GM19023 (cell line): ENCODE measurements around the gene PTF1A.

ENCODE experiments used
- ATAC-seq: cut with Tn5 transposase; IDR thresholded peaks from one replicate; pipeline ENCODE4 v1.9.1; 2021; ENCODE audit warnings: mild to moderate bottlenecking, moderate library complexity; ENCODE audit not compliant: unreplicated experiment

Gene PTF1A

DNA sequence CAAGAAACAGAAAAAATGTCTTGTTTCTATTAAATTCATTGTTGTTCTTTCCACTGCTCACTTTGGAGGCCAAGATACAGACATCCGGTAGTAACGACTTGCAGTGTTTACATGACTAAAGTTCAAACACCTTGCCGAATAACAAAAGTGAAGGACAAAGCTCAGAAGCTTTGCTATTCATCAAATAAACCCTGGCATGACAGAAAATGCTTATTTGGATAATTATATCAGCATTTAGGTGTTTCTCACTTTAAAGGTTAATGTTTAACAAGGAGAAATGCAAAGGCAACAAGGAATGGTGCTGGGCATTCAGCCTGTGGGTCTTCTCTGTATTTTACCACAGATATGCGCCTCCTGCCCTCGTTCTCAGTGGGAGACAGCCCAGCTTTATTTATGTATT lies 5.4 kb upstream of the PTF1A start:
- no peak for ATAC-seq

DNA sequence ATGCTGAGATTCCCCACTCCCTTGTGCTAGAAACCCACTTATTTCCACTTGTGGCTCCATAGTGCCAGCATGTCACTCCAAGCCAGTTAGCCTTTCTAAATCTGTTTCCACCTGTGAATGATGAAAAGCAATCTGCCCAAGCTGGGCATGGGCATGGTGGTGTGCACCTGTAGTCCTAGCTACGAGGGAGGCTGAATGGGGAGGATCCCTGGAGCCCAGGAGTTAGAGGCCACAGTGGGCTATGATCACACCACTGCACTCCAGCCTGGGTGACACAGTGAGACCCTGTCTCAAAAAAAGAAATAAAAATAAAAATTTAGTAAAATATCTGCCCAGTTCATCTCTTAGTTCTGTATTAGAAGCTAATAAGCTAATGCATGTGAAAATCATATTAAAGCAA lies 5.0 kb upstream of the PTF1A start:
- ATAC-seq: no peak

DNA sequence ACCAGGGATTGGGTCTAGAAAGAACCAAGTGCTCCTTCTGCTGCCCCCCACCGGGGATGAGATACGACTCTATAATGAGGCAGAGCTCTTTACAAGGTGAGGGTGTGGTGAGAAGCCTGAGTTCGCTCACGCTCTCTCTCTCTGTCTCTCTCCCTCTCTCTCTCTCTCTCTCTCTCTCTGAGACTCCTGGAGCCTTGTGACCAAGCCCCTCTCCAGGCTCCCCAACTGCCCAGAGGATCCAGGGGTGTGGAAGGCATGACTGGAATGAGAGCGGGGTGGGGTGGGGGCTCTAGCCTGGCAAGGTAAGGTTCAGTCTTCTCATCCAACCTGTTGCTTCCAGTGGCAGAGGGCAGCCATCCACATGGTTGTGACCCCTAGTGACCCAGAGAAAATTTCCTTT lies 3.1 kb upstream of the PTF1A start:
- no peak for ATAC-seq

GRCh38 chr10:23190872-23191763 lies 994 bp upstream of the PTF1A start:
- no peak for ATAC-seq

GRCh38 chr10:23192712-23193434 lies 761 bp downstream of the PTF1A start:
- no peak for ATAC-seq

DNA sequence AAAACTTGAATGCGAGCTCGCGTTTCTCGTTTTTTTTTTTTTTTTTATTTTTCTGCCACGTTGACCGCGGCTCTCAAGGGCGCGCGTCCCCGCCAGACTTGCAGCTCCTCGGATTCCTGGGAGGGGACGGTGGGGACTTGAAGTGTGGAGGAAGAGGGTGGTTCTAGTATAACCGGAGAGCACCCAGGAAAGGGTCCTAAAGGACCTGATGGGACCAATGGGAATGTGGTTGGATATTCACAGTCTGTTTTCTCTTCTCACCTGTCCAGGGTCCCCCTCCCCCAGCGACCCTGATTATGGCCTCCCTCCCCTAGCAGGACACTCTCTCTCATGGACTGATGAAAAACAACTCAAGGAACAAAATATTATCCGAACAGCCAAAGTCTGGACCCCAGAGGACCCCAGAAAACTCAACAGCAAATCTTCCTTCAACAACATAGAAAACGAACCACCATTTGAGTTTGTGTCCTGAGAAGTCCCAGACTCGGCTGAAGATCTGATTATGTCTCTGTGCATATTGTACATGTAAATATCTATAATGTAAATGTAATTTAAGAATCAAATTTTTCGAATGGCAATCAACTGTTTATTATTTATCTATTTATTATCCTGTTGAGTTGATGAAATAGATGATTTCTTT lies 1.4 kb downstream of the PTF1A start:
- ATAC-seq: no peak

DNA sequence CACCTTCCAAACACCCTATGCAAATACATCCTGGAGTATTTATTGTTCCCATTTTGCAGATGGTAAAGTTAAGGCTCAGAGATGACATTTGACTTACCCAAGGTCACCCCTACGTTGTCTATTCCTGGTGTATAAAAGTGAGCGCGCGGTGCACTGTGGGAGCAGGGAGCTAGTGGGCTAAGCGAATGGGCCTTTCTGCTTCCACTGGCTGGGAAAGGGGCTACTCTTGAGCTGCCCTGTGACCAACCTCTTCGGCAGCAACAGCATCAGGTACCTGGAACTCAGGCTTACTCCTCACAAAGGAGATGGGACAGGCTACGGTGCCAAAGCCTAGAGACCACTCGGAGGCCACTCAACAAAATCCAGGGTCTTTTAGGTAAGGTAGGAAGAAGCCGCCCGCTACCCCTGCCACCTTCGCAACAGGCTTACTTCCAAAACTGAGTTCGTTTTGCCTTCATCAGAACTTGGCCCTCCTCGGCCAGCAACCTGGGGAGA lies 2.4 kb downstream of the PTF1A start:
- ATAC-seq: no peak

- no peak for ATAC-seq
These were observed 3.1 kb downstream of the PTF1A start for GRCh38 chr10:23194966-23195845.

DNA sequence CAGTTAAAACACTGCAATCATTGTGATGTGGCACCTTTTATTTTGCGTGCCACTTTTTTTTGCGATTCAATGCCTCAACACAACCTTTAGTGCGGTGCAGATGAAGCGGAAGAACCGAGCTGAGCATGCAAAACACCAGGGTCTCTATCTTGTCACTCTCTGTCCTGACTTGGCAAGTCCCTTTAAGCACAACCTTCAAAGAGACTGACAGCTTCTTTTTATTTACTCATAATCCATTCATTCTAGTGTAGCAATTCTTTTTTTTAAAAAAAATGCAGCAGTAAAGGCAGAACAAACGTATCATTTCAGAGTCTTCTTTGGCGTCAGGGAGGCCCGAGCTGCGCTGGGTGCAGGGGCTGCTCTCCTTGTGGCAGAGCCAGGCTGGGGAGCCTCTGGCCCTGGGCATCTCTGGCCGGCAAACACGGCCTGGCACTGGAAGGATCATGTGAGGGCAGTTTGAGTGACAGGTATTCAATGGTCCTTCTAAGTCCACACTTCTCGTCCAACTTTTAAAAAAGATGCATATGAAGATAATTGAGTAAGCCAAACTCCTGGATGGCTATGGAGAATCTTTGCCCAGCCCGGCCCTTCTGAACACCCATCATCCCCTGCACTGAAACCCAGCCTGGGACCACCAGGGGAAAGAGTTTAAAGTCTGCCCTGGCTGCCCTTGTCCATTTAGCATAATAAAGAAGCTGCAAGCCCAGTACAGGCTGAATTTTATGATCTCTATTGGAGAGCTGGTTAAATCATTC lies 3.9 kb downstream of the PTF1A start:
- no peak for ATAC-seq

- ATAC-seq: no peak
These were observed 4.8 kb downstream of the PTF1A start for GRCh38 chr10:23196915-23197314.

DNA sequence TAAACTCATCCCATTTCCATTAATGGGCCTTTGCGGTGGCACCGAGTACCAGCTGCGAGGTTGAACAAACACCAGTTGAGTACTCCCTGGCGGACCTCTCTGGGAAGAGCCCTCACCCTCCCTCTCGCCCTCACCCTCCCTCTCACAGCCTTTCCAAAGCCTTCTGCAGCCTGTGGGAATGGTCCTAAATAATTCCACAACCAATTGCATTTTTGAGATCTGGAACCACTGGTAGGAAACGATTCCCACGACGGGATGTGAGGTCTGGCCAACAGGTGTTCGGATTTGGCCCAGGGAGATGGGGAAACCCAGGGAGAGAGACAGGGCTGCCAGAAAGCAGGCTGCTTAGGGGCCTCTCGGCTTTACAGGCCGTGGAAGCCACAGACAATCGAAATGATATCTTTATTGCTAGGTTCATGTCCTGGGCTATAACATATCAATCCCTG lies 5.3 kb downstream of the PTF1A start:
- ATAC-seq: no peak

- ATAC-seq: no peak
These were observed 6.5 kb downstream of the PTF1A start for GRCh38 chr10:23198610-23198939.

GRCh38 chr10:23198940-23199767 lies 7.0 kb downstream of the PTF1A start:
- no peak for ATAC-seq

DNA sequence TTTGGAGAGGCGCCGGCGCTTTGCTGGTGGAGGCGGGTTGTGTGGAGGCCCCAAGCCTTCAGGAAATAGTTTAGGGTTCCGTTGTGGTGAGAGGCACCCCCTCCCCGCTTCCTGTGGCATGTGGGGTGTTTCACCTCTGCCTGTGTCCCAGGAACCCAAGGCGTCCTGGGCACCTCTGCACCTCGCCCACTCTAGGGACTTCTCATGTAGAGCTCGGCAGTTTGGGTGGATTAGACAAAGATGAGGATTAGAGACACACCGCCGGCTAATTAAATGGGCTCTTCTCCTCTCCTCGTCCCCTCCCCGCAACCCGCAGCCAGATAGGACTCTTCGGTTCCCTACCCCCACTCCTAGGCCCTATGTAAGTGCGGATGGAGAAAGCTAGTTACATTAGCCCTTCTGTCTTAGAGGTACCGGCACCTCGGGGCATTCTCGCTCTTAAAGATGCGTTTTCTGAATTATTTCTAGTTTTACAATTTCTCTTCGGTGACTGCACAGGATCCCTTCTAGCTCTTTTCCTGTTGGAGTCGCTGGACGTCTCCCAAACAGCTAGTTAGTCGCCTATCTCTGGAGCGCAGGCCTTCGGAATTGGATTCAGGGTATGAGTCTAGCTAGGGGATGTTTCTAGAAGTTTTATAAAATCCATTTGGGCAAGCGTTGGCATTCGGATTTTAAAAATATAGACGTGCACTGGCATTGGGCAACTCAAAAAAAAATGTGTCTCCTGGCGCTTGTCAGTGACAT lies 7.8 kb downstream of the PTF1A start:
- ATAC-seq: no peak

DNA sequence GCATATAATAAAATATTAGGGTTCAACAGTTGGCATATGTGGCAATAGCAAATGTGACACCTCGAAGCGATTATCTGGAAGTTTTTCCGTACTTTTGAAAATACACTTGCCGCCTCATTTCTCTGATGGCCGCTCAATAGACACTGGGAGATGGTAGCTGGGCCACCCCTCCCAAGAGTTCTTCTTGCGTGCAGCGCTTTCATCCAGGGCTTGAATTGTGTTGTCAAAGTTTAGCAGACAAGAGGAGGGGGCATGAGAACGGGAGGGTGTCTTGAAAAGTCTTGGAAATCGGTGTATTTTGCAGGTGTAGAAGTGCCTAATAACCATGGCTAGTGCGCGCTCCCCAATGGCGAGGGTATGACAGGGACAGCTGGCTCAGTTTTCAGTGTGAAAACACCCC lies 8.5 kb downstream of the PTF1A start:
- ATAC-seq: no peak

GRCh38 chr10:23200997-23201652 lies 9.0 kb downstream of the PTF1A start:
- no peak for ATAC-seq

GRCh38 chr10:23201837-23202236 lies 9.7 kb downstream of the PTF1A start:
- ATAC-seq: no peak

- ATAC-seq: no peak
These were observed 10.7 kb downstream of the PTF1A start for GRCh38 chr10:23202779-23203178.
